Stomach (tissue), 4 donors: ENCODE data around the gene LRMDA.

Source experiments
- EP300 ChIP-seq: sonication (generic); formaldehyde crosslinking; IDR thresholded peaks from one replicate; pipeline ENCODE4 v1.6.1; 2017; ENCODE audit warnings: antibody characterized with exemption
- POLR2A ChIP-seq, 4 donors: fragments of 450-650 bp; IDR thresholded peaks; one replicate each; pipeline ENCODE4 v1.6.1; 2016; ENCODE audit warnings: antibody characterized with exemption in 4 of 4, control low read depth in 2 of 4, mild to moderate bottlenecking in 1 of 4, moderate library complexity in 1 of 4
- TF ChIP-seq, protein P1 (sequence below), 7 experiments: fragments of 450-650 bp in 4 of 7; fragments of 200-600 bp in 3 of 7; sonication (generic) in 3 of 7; IDR thresholded peaks; one replicate each; pipeline ENCODE4 v1.5.1; 2016 to 2019; ENCODE audit warnings: antibody characterized with exemption in 7 of 7, control low read depth in 2 of 7, mild to moderate bottlenecking in 1 of 7

DNA sequence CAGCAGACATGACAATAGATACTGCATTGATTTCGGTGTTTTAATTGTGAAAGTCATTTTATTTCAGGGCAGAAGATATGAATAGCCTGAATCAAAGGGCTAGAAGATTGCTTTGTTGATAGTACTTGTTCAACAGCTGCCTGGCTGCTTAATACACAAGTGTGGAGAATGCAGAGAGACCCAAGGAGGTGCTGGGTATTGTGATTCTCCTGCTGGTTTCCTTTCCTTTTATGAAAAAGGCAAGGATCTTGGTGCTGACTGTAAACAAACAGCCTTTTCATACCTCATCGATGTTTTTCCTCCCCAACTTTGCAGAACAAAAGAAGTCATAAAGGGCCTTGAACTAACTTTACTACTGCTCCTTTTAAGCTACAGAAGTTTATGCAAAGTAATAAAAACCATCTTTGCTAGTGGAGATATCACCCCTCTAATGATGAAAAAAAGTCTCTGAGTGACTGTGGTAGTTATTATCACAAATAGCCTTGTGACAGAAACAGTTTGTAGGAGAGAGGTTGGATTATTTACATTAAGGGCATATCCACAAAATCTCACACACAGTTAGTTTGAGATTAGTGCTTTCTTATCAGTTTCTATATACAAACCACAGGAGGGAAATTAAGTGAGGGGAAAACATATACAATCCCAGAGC is 800.0 kb downstream of the LRMDA start:
- TF ChIP-seq, protein P1, sequence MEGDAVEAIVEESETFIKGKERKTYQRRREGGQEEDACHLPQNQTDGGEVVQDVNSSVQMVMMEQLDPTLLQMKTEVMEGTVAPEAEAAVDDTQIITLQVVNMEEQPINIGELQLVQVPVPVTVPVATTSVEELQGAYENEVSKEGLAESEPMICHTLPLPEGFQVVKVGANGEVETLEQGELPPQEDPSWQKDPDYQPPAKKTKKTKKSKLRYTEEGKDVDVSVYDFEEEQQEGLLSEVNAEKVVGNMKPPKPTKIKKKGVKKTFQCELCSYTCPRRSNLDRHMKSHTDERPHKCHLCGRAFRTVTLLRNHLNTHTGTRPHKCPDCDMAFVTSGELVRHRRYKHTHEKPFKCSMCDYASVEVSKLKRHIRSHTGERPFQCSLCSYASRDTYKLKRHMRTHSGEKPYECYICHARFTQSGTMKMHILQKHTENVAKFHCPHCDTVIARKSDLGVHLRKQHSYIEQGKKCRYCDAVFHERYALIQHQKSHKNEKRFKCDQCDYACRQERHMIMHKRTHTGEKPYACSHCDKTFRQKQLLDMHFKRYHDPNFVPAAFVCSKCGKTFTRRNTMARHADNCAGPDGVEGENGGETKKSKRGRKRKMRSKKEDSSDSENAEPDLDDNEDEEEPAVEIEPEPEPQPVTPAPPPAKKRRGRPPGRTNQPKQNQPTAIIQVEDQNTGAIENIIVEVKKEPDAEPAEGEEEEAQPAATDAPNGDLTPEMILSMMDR (IDR thresholded peaks at IDR 0.05) = no peak
- TF ChIP-seq POLR2A (IDR thresholded peaks at IDR 0.05) (no peak), EP300 (no peak)
